Suprapubic skin (tissue), 3 donors: ENCODE measurements around the gene DHPS.

Experiments
- POLR2AphosphoS5 ChIP-seq, 3 donors: sonication (generic); formaldehyde crosslinking; IDR thresholded peaks; one replicate each; pipeline ENCODE4 v1.6.1; 2017; ENCODE audit warnings: antibody characterized with exemption in 3 of 3
- TF ChIP-seq, protein P1 (sequence below), 2 donors: fragments of 200-600 bp in 1 of 2; fragments of 450-650 bp in 1 of 2; sonication (generic) in 1 of 2; IDR thresholded peaks; one replicate each; pipeline ENCODE4 v1.5.1; 2016 to 2019; ENCODE audit warnings: antibody characterized with exemption in 2 of 2, mild to moderate bottlenecking in 1 of 2, moderate library complexity in 1 of 2

DNA sequence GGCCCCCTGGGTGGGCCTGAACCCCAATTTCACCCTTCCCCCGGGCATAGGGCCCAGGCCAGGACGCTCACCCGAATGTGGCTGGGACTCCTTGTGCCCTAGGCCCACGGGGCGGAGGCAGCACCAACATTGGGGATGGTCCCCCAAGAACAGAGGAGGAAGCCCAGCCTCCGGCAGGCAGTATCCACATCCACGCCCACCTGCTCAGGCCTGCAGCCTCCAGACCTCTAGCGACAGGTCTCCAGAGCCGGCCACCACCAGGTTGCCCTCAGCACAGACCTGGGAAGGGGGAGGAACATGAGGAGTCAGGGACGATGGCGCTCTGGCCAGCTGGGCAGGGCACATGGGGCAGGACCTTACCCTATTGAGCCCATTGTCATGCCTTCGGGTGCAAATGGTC is 7.3 kb upstream of the DHPS start:
- TF ChIP-seq, protein P1, sequence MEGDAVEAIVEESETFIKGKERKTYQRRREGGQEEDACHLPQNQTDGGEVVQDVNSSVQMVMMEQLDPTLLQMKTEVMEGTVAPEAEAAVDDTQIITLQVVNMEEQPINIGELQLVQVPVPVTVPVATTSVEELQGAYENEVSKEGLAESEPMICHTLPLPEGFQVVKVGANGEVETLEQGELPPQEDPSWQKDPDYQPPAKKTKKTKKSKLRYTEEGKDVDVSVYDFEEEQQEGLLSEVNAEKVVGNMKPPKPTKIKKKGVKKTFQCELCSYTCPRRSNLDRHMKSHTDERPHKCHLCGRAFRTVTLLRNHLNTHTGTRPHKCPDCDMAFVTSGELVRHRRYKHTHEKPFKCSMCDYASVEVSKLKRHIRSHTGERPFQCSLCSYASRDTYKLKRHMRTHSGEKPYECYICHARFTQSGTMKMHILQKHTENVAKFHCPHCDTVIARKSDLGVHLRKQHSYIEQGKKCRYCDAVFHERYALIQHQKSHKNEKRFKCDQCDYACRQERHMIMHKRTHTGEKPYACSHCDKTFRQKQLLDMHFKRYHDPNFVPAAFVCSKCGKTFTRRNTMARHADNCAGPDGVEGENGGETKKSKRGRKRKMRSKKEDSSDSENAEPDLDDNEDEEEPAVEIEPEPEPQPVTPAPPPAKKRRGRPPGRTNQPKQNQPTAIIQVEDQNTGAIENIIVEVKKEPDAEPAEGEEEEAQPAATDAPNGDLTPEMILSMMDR (IDR thresholded peaks at IDR 0.05), result no peak
- no peak for TF ChIP-seq POLR2AphosphoS5 (IDR thresholded peaks at IDR 0.05)
